Endometrial microvascular endothelial cells (primary cell): ENCODE measurements around the gene BCLAF3. TPM values are rescaled to one million over a fixed set of nuclear protein-coding genes. Genes with fewer than 3 reads are reported as not detected.

Source experiments
- in situ Hi-C: cut with HindIII; loops from 2 replicates; pipeline ENCODE4 v1.10.0; 2017; ENCODE audit warnings: low sequenced_read_pairs, low pct_unique_long_range_greater_than_20kb; ENCODE audit errors: inconsistent ontology term
- total RNA-seq: library from RNA; depleted of rRNA; stranded (reverse); fragments of >200 nt; gene quantifications from one replicate; pipeline ENCODE4 v1.2.3, GENCODE V29; 2015; ENCODE audit errors: inconsistent ontology term

The BCLAF3 gene
- 2.8 TPM for total RNA-seq

GRCh38 chrX:19990556-19991349, at the start of gene BCLAF3:
BCLAF3 (minus strand) TSS chrX:19991061; CDS start chrX:19970264, 20,797 bp downstream.
- in situ Hi-C loops = no loop called here

- in situ Hi-C loops = no loop called here
These were observed 48.1 kb upstream of the BCLAF3 start for GRCh38 chrX:20038966-20039365.

- in situ Hi-C loops = no loop called here
These were observed 46.3 kb upstream of the BCLAF3 start for GRCh38 chrX:20037186-20037585.

- in situ Hi-C loops = no loop called here
These were observed 41.3 kb upstream of the BCLAF3 start for GRCh38 chrX:20032201-20032600.

- in situ Hi-C loops = no loop called here
These were observed 38.9 kb upstream of the BCLAF3 start for GRCh38 chrX:20029728-20030127.

GRCh38 chrX:20028588-20028987, 37.7 kb upstream of the BCLAF3 start:
- in situ Hi-C loops = no loop called here

GRCh38 chrX:20026278-20026677, 35.4 kb upstream of the BCLAF3 start:
- in situ Hi-C loops = no loop called here

- in situ Hi-C loops = no loop called here
These were observed 29.0 kb upstream of the BCLAF3 start for GRCh38 chrX:20019672-20020365.

- in situ Hi-C loops = no loop called here
These were observed 25.7 kb upstream of the BCLAF3 start for GRCh38 chrX:20016616-20016945.

- in situ Hi-C loops = no loop called here
These were observed 25.2 kb upstream of the BCLAF3 start for GRCh38 chrX:20015945-20016615.

- in situ Hi-C loops = no loop called here
These were observed 24.6 kb upstream of the BCLAF3 start for GRCh38 chrX:20015422-20015821.

- in situ Hi-C loops = no loop called here
These were observed 20.7 kb upstream of the BCLAF3 start for GRCh38 chrX:20011608-20012007.

GRCh38 chrX:20007962-20008622, 17.2 kb upstream of the BCLAF3 start:
- in situ Hi-C loops = no loop called here

GRCh38 chrX:20005883-20006282, 15.0 kb upstream of the BCLAF3 start:
- in situ Hi-C loops = no loop called here

- in situ Hi-C loops = no loop called here
These were observed 10.7 kb upstream of the BCLAF3 start for GRCh38 chrX:20001588-20001987.

GRCh38 chrX:19991350-19991718, 473 bp upstream of the BCLAF3 start:
- in situ Hi-C loops = no loop called here

- in situ Hi-C loops = no loop called here
These were observed 708 bp downstream of the BCLAF3 start for GRCh38 chrX:19990151-19990555.

- in situ Hi-C loops = no loop called here
These were observed 3.0 kb downstream of the BCLAF3 start for GRCh38 chrX:19987856-19988255.

GRCh38 chrX:19986531-19986930, 4.3 kb downstream of the BCLAF3 start:
- in situ Hi-C loops = no loop called here
